GM23338 (cell line): ENCODE data around the gene CCDC117.

Experiments
- CREB1 ChIP-seq: fragments of 250-450 bp; sonication (Bioruptor Pico); IDR thresholded peaks from 2 replicates; pipeline ENCODE4 v1.5.0; 2020; ENCODE audit warnings: low read depth, mild to moderate bottlenecking, moderate library complexity
- EZH2 ChIP-seq: fragments of 200-600 bp; sonication (generic); IDR thresholded peaks from one replicate; pipeline ENCODE4 v1.8.0; 2017; ENCODE audit warnings: antibody characterized with exemption, mild to moderate bottlenecking, low read depth; ENCODE audit not compliant: unreplicated experiment
- EZH2phosphoT487 ChIP-seq: fragments of 200-600 bp; sonication (generic); IDR thresholded peaks from one replicate; pipeline ENCODE4 v1.8.1; 2018; ENCODE audit warnings: antibody characterized with exemption; ENCODE audit not compliant: unreplicated experiment
- JUNB ChIP-seq: IDR thresholded peaks from one replicate; pipeline ENCODE4 v1.6.1; 2016; ENCODE audit warnings: antibody characterized with exemption; ENCODE audit not compliant: unreplicated experiment
- NANOG ChIP-seq: IDR thresholded peaks from 2 replicates; pipeline ENCODE4 v1.6.1; 2016; ENCODE audit warnings: antibody characterized with exemption, borderline replicate concordance
- POLR2AphosphoS5 ChIP-seq: IDR thresholded peaks from 2 replicates; pipeline ENCODE4 v1.6.1; 2016; ENCODE audit warnings: antibody characterized with exemption, low read depth
- STAT1 ChIP-seq: IDR thresholded peaks from one replicate; pipeline ENCODE4 v1.6.1; 2016; ENCODE audit warnings: antibody characterized with exemption; ENCODE audit not compliant: unreplicated experiment
- ZNF114 ChIP-seq: fragments of 250-450 bp; sonication (Bioruptor Pico); IDR thresholded peaks from 2 replicates; pipeline ENCODE4 v1.5.0; 2020; ENCODE audit warnings: mild to moderate bottlenecking, moderate library complexity
- TF ChIP-seq, protein P1 (sequence below), 2 experiments: fragments of 200-600 bp in 1 of 2; sonication (generic) in 1 of 2; conservative IDR thresholded peaks; 2 replicates each; pipeline versions ENCODE4 v1.5.1 to v1.6.1; 2016 to 2017; ENCODE audit warnings: antibody characterized with exemption in 2 of 2, low read depth in 2 of 2, mild to moderate bottlenecking in 2 of 2, moderate library complexity in 1 of 2
- TF ChIP-seq, protein P2 (sequence below): IDR thresholded peaks from one replicate; pipeline ENCODE4 v1.6.1; 2018; ENCODE audit warnings: antibody characterized with exemption; ENCODE audit not compliant: unreplicated experiment
- TF ChIP-seq, protein P3 (sequence below): IDR thresholded peaks from 2 replicates; pipeline ENCODE4 v1.6.1; 2016; ENCODE audit warnings: antibody characterized with exemption
- TF ChIP-seq, protein P4 (sequence below): fragments of 250-450 bp; sonication (Bioruptor Pico); IDR thresholded peaks from 2 replicates; pipeline ENCODE4 v1.5.0; 2020; ENCODE audit warnings: mild to moderate bottlenecking, moderate library complexity

DNA sequence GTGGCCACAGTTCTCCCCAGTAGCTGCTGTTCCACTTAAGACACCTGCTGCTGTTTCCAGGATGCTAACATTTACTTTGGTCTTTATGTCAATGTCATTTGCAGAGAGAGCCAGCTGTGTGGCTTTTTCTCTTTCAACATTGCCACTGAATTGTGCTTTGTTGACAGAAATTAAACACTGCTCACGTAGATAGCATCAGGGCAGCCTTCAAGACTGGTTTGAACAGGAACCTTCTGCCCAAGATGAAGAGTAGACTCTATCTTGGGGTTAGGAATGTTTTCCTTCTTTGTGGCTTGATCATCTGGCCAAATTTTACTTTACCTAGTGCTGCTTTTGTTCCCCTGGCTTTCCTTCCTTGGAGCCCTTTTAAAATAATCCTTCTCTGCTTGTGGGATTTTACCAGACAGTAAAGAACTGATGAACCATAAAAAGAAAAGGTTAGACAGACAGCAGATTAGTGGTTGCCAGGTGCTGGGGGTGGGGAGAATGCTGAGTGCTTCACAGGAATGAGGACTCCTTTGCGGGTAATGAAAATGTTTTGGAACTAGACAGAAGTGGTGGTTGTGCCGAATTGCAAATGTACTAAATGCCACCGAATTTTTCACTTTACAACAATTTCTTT, 50.5 kb downstream of the CCDC117 start:
- no peak for TF ChIP-seq POLR2AphosphoS5
- TF ChIP-seq, protein P1, sequence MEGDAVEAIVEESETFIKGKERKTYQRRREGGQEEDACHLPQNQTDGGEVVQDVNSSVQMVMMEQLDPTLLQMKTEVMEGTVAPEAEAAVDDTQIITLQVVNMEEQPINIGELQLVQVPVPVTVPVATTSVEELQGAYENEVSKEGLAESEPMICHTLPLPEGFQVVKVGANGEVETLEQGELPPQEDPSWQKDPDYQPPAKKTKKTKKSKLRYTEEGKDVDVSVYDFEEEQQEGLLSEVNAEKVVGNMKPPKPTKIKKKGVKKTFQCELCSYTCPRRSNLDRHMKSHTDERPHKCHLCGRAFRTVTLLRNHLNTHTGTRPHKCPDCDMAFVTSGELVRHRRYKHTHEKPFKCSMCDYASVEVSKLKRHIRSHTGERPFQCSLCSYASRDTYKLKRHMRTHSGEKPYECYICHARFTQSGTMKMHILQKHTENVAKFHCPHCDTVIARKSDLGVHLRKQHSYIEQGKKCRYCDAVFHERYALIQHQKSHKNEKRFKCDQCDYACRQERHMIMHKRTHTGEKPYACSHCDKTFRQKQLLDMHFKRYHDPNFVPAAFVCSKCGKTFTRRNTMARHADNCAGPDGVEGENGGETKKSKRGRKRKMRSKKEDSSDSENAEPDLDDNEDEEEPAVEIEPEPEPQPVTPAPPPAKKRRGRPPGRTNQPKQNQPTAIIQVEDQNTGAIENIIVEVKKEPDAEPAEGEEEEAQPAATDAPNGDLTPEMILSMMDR (conservative IDR thresholded peaks at IDR 0.05; ENCODE audit: low read depth in 2 of 2), result no peak
- TF ChIP-seq STAT1, result no peak
- no peak for TF ChIP-seq EZH2
- TF ChIP-seq, protein P2, sequence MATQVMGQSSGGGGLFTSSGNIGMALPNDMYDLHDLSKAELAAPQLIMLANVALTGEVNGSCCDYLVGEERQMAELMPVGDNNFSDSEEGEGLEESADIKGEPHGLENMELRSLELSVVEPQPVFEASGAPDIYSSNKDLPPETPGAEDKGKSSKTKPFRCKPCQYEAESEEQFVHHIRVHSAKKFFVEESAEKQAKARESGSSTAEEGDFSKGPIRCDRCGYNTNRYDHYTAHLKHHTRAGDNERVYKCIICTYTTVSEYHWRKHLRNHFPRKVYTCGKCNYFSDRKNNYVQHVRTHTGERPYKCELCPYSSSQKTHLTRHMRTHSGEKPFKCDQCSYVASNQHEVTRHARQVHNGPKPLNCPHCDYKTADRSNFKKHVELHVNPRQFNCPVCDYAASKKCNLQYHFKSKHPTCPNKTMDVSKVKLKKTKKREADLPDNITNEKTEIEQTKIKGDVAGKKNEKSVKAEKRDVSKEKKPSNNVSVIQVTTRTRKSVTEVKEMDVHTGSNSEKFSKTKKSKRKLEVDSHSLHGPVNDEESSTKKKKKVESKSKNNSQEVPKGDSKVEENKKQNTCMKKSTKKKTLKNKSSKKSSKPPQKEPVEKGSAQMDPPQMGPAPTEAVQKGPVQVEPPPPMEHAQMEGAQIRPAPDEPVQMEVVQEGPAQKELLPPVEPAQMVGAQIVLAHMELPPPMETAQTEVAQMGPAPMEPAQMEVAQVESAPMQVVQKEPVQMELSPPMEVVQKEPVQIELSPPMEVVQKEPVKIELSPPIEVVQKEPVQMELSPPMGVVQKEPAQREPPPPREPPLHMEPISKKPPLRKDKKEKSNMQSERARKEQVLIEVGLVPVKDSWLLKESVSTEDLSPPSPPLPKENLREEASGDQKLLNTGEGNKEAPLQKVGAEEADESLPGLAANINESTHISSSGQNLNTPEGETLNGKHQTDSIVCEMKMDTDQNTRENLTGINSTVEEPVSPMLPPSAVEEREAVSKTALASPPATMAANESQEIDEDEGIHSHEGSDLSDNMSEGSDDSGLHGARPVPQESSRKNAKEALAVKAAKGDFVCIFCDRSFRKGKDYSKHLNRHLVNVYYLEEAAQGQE, result no peak
- no peak for TF ChIP-seq EZH2phosphoT487
- TF ChIP-seq CREB1 (CRISPR knock-in tag), result no peak
- TF ChIP-seq JUNB, result no peak
- TF ChIP-seq, protein P3, sequence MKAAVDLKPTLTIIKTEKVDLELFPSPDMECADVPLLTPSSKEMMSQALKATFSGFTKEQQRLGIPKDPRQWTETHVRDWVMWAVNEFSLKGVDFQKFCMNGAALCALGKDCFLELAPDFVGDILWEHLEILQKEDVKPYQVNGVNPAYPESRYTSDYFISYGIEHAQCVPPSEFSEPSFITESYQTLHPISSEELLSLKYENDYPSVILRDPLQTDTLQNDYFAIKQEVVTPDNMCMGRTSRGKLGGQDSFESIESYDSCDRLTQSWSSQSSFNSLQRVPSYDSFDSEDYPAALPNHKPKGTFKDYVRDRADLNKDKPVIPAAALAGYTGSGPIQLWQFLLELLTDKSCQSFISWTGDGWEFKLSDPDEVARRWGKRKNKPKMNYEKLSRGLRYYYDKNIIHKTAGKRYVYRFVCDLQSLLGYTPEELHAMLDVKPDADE, result no peak
- TF ChIP-seq, protein P4, sequence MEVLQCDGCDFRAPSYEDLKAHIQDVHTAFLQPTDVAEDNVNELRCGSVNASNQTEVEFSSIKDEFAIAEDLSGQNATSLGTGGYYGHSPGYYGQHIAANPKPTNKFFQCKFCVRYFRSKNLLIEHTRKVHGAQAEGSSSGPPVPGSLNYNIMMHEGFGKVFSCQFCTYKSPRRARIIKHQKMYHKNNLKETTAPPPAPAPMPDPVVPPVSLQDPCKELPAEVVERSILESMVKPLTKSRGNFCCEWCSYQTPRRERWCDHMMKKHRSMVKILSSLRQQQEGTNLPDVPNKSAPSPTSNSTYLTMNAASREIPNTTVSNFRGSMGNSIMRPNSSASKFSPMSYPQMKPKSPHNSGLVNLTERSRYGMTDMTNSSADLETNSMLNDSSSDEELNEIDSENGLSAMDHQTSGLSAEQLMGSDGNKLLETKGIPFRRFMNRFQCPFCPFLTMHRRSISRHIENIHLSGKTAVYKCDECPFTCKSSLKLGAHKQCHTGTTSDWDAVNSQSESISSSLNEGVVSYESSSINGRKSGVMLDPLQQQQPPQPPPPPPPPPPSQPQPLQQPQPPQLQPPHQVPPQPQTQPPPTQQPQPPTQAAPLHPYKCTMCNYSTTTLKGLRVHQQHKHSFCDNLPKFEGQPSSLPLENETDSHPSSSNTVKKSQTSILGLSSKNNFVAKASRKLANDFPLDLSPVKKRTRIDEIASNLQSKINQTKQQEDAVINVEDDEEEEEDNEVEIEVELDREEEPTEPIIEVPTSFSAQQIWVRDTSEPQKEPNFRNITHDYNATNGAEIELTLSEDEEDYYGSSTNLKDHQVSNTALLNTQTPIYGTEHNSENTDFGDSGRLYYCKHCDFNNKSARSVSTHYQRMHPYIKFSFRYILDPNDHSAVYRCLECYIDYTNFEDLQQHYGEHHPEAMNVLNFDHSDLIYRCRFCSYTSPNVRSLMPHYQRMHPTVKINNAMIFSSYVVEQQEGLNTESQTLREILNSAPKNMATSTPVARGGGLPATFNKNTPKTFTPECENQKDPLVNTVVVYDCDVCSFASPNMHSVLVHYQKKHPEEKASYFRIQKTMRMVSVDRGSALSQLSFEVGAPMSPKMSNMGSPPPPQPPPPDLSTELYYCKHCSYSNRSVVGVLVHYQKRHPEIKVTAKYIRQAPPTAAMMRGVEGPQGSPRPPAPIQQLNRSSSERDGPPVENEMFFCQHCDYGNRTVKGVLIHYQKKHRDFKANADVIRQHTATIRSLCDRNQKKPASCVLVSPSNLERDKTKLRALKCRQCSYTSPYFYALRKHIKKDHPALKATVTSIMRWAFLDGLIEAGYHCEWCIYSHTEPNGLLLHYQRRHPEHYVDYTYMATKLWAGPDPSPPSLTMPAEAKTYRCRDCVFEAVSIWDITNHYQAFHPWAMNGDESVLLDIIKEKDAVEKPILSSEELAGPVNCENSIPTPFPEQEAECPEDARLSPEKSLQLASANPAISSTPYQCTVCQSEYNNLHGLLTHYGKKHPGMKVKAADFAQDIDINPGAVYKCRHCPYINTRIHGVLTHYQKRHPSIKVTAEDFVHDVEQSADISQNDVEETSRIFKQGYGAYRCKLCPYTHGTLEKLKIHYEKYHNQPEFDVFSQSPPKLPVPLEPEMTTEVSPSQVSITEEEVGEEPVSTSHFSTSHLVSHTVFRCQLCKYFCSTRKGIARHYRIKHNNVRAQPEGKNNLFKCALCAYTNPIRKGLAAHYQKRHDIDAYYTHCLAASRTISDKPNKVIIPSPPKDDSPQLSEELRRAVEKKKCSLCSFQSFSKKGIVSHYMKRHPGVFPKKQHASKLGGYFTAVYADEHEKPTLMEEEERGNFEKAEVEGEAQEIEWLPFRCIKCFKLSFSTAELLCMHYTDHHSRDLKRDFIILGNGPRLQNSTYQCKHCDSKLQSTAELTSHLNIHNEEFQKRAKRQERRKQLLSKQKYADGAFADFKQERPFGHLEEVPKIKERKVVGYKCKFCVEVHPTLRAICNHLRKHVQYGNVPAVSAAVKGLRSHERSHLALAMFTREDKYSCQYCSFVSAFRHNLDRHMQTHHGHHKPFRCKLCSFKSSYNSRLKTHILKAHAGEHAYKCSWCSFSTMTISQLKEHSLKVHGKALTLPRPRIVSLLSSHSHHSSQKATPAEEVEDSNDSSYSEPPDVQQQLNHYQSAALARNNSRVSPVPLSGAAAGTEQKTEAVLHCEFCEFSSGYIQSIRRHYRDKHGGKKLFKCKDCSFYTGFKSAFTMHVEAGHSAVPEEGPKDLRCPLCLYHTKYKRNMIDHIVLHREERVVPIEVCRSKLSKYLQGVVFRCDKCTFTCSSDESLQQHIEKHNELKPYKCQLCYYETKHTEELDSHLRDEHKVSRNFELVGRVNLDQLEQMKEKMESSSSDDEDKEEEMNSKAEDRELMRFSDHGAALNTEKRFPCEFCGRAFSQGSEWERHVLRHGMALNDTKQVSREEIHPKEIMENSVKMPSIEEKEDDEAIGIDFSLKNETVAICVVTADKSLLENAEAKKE (CRISPR knock-in tag), result no peak
- TF ChIP-seq NANOG, result no peak
- no peak for TF ChIP-seq ZNF114
